Chondrocyte (in vitro differentiated cells): ENCODE results near the gene SYNPR. TPM values are rescaled to one million over a fixed set of nuclear protein-coding genes. Genes with fewer than 3 reads are reported as not detected.

Source experiments
- DNase-seq: peaks from one replicate; pipeline ENCODE4 v3.0.0; 2021; ENCODE audit warnings: mixed read lengths, low spot score
- H3K27ac Mint-ChIP-seq: one replicate; pipeline ENCODE4 v1.8.0; 2021; ENCODE audit warnings: mild to moderate bottlenecking, moderate library complexity, mixed read lengths; ENCODE audit not compliant: unreplicated experiment
- H3K27me3 Mint-ChIP-seq: 2 replicates; pipeline ENCODE4 v1.8.0; 2021; ENCODE audit warnings: low read depth, mixed read lengths
- H3K36me3 Mint-ChIP-seq: 2 replicates; pipeline ENCODE4 v1.8.0; 2021; ENCODE audit warnings: low read depth, mixed read lengths
- H3K4me1 Mint-ChIP-seq: 2 replicates; pipeline ENCODE4 v1.8.0; 2021; ENCODE audit warnings: low read depth, mild to moderate bottlenecking, mixed read lengths
- H3K4me3 Mint-ChIP-seq: one replicate; pipeline ENCODE4 v1.8.0; 2021; ENCODE audit warnings: mild to moderate bottlenecking, moderate library complexity, mixed read lengths; ENCODE audit not compliant: unreplicated experiment
- H3K9me3 Mint-ChIP-seq: 2 replicates; pipeline ENCODE4 v1.8.0; 2021; ENCODE audit warnings: low read depth, mixed read lengths
- total RNA-seq: library from RNA; stranded (reverse); gene quantifications from 3 replicates; pipeline ENCODE4 v1.2.1, GENCODE V29; 2021
- TF ChIP-seq, protein P1 (sequence below): fragments of 200-600 bp; sonication (generic); IDR thresholded peaks from 2 replicates; pipeline ENCODE4 v1.5.0; 2021; ENCODE audit warnings: antibody characterized with exemption, mild to moderate bottlenecking, moderate library complexity

Gene SYNPR
- total RNA-seq, 1 donor from 2014 or later, result not detected

GRCh38 chr3:63450634-63451363 is 172.7 kb downstream of the SYNPR start:
- H3K4me1 Mint-ChIP-seq, result no peaks in the 10 kb centered on the region
- H3K27me3 Mint-ChIP-seq, result peaks cover 8% of the 10 kb centered on the region
- H3K36me3 Mint-ChIP-seq, result no peaks in the 10 kb centered on the region
- H3K27ac Mint-ChIP-seq, result no peak overlapping the region
- DNase-seq, result no peak
- H3K4me3 Mint-ChIP-seq, result no peak overlapping the region
- TF ChIP-seq, protein P1, sequence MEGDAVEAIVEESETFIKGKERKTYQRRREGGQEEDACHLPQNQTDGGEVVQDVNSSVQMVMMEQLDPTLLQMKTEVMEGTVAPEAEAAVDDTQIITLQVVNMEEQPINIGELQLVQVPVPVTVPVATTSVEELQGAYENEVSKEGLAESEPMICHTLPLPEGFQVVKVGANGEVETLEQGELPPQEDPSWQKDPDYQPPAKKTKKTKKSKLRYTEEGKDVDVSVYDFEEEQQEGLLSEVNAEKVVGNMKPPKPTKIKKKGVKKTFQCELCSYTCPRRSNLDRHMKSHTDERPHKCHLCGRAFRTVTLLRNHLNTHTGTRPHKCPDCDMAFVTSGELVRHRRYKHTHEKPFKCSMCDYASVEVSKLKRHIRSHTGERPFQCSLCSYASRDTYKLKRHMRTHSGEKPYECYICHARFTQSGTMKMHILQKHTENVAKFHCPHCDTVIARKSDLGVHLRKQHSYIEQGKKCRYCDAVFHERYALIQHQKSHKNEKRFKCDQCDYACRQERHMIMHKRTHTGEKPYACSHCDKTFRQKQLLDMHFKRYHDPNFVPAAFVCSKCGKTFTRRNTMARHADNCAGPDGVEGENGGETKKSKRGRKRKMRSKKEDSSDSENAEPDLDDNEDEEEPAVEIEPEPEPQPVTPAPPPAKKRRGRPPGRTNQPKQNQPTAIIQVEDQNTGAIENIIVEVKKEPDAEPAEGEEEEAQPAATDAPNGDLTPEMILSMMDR, result no peak
- no peaks in the 10 kb centered on the region for H3K9me3 Mint-ChIP-seq

- H3K27me3 Mint-ChIP-seq, result peaks cover 4% of the 10 kb centered on the region
- DNase-seq, result no peak
- H3K27ac Mint-ChIP-seq, result no peak overlapping the region
- TF ChIP-seq, protein P1, result no peak
- H3K4me1 Mint-ChIP-seq, result no peaks in the 10 kb centered on the region
- no peak overlapping the region for H3K4me3 Mint-ChIP-seq
- no peaks in the 10 kb centered on the region for H3K36me3 Mint-ChIP-seq
- H3K9me3 Mint-ChIP-seq, result no peaks in the 10 kb centered on the region
Measured at GRCh38 chr3:63456901-63457300, 178.8 kb downstream of the SYNPR start.

- no peak for DNase-seq
- Mint-ChIP-seq H3K27ac (no peak overlapping the region), H3K27me3 (peaks cover 2% of the 10 kb centered on the region), H3K4me3 (no peak overlapping the region), H3K36me3 (no peaks in the 10 kb centered on the region), H3K4me1 (no peaks in the 10 kb centered on the region), H3K9me3 (no peaks in the 10 kb centered on the region)
- TF ChIP-seq, protein P1, result no peak
Measured at GRCh38 chr3:63458405-63458804, 180.3 kb downstream of the SYNPR start.

GRCh38 chr3:63462732-63463131 is 184.6 kb downstream of the SYNPR start:
- Mint-ChIP-seq H3K27me3 (peaks cover 6% of the 10 kb centered on the region), H3K27ac (no peak overlapping the region), H3K9me3 (no peaks in the 10 kb centered on the region), H3K4me3 (no peak overlapping the region), H3K4me1 (no peaks in the 10 kb centered on the region), H3K36me3 (no peaks in the 10 kb centered on the region)
- TF ChIP-seq, protein P1, result no peak
- DNase-seq, result no peak

DNA sequence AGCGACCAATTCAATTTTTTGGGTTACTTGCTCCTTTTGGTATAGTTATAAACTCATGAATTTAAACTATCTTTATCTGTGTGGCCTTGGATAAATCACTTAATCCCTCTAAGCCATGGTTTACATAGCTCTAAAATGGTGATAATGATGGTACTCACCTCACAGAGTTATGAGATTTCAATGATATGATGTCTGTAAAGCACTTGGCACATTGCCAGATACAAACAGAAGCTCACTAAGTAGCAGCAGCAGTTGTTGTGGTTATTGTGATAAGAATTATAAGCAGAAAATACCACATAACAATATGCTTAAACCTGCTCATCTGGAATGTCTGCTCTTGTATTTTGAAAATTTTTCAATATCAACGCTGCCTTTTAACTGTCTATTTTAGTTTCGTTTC is 189.3 kb downstream of the SYNPR start:
- no peaks in the 10 kb centered on the region for H3K36me3 Mint-ChIP-seq
- H3K9me3 Mint-ChIP-seq, result no peaks in the 10 kb centered on the region
- DNase-seq, result no peak
- TF ChIP-seq, protein P1, result no peak
- peaks cover 9% of the 10 kb centered on the region for H3K27me3 Mint-ChIP-seq
- no peak overlapping the region for H3K4me3 Mint-ChIP-seq
- H3K27ac Mint-ChIP-seq, result no peak overlapping the region
- H3K4me1 Mint-ChIP-seq, result no peaks in the 10 kb centered on the region
